B cell (primary cell): Measurements from ENCODE around the gene S100A14. TPM values are rescaled to one million over a fixed set of nuclear protein-coding genes. Genes with fewer than 3 reads are reported as not detected.
"Not testable (repeated sequence)": the region's sequence is repeated elsewhere in the genome, so short reads cannot be mapped to it uniquely, and the experiment has no call there.

Source experiments
- ATAC-seq: fragments of 200-7000 bp; cut with Tn5 transposase; one replicate; pipeline ENCODE4 v1.10.0; 2021; ENCODE audit warnings: low read depth, mild to moderate bottlenecking, moderate number of reproducible peaks, moderate library complexity
- CTCF ChIA-PET: fragments of 350-600 bp; sonication (Branson Sonifier 250); formaldehyde crosslinking; loops from one replicate; lab custom pipeline; 2021; ENCODE audit warnings: antibody characterized with exemption, inconsistent platforms; lab: Charles Lee
- POLR2A ChIA-PET: fragments of 350-600 bp; sonication (Branson Sonifier 250); formaldehyde crosslinking; loops from one replicate; lab custom pipeline; 2021; ENCODE audit warnings: antibody characterized with exemption; lab: Charles Lee
- DNase-seq: peaks from one replicate; pipeline ENCODE4 v3.0.0; 2013
- H2AFZ ChIP-seq: 2 replicates; pipeline ENCODE4 v1.6.1; 2012; ENCODE audit warnings: mild to moderate bottlenecking, low read depth, low read length; ENCODE audit not compliant: insufficient read depth, poor library complexity, severe bottlenecking
- H3K27ac ChIP-seq, 2 donors: 1 replicate in 1 of 2; 2 replicates in 1 of 2; pipeline ENCODE4 v1.5.1; 2012 to 2013; ENCODE audit warnings: low read length in 2 of 2, mild to moderate bottlenecking in 2 of 2, moderate library complexity in 1 of 2
- H3K27me3 ChIP-seq, 4 experiments: fragments of 200-600 bp in 1 of 4; sonication (generic) in 1 of 4; replicated peaks in 1 of 4; 1 replicate in 2 of 4; 2 replicates in 2 of 4; pipeline versions ENCODE4 v1.6.1 to v1.7.0; 2013 to 2016; ENCODE audit warnings: low read length in 3 of 4, mild to moderate bottlenecking in 2 of 4, mixed read lengths in 1 of 4, moderate library complexity in 1 of 4; ENCODE audit not compliant: insufficient read depth in 4 of 4, control insufficient read depth in 3 of 4; ENCODE audit errors: control extremely low read depth in 1 of 4
- H3K36me3 ChIP-seq, 2 experiments: replicated peaks in 1 of 2; 1 replicate in 1 of 2; 2 replicates in 1 of 2; pipeline versions ENCODE4 v1.6.1 to v1.7.1; 2013; ENCODE audit warnings: low read length in 1 of 2; ENCODE audit not compliant: insufficient read depth in 2 of 2, control insufficient read depth in 1 of 2; ENCODE audit errors: control extremely low read depth in 1 of 2, extremely low read depth in 1 of 2
- H3K4me1 ChIP-seq, 2 donors: fragments of 200-600 bp in 1 of 2; sonication (generic) in 1 of 2; 1 replicate in 1 of 2; 2 replicates in 1 of 2; pipeline versions ENCODE4 v1.5.1 to v1.6.1; 2013 to 2017; ENCODE audit warnings: low read length in 2 of 2; ENCODE audit not compliant: control insufficient read depth in 2 of 2, insufficient read depth in 2 of 2
- H3K4me2 ChIP-seq: replicated peaks from 2 replicates; pipeline ENCODE3; 2012; ENCODE audit warnings: mild to moderate bottlenecking, low read depth, low read length; ENCODE audit not compliant: poor library complexity, severe bottlenecking
- H3K4me3 ChIP-seq, 5 experiments: fragments of 200-600 bp in 1 of 5; sonication (generic) in 1 of 5; 1 replicate in 3 of 5; 2 replicates in 2 of 5; pipeline versions ENCODE4 v1.5.1 to v1.7.0; 2011 to 2016; ENCODE audit warnings: low read length in 4 of 5, mild to moderate bottlenecking in 4 of 5, low read depth in 2 of 5, control low read depth in 1 of 5, moderate library complexity in 1 of 5; ENCODE audit not compliant: insufficient read depth in 1 of 5; ENCODE audit errors: control extremely low read depth in 1 of 5, extremely low read depth in 1 of 5
- H3K79me2 ChIP-seq: fragments of 200-600 bp; sonication (generic); one replicate; pipeline ENCODE4 v1.6.0; 2016; ENCODE audit warnings: low read length; ENCODE audit not compliant: control insufficient read depth, insufficient read depth
- H3K9ac ChIP-seq: fragments of 200-600 bp; sonication (generic); 2 replicates; pipeline ENCODE4 v1.6.1; 2017; ENCODE audit warnings: mild to moderate bottlenecking, low read length, moderate library complexity
- H3K9me3 ChIP-seq, 3 donors: one replicate each; pipeline versions ENCODE4 v1.6.1 to v1.7.1; 2013; ENCODE audit warnings: low read length in 2 of 3; ENCODE audit not compliant: control insufficient read depth in 2 of 3, insufficient read depth in 1 of 3; ENCODE audit errors: control extremely low read depth in 1 of 3
- H4K20me1 ChIP-seq: 2 replicates; pipeline ENCODE4 v1.6.0; 2012; ENCODE audit warnings: mild to moderate bottlenecking, low read length; ENCODE audit not compliant: insufficient read depth, control insufficient read depth, poor library complexity, severe bottlenecking
- H3K27ac Mint-ChIP-seq: one replicate; pipeline ENCODE4 v1.8.0; 2021; ENCODE audit warnings: mixed read lengths
- H3K27me3 Mint-ChIP-seq: one replicate; pipeline ENCODE4 v1.8.0; 2021; ENCODE audit warnings: mixed read lengths
- H3K4me1 Mint-ChIP-seq: one replicate; pipeline ENCODE4 v1.8.0; 2021; ENCODE audit warnings: mixed read lengths
- H3K4me3 Mint-ChIP-seq: one replicate; pipeline ENCODE4 v1.8.0; 2021; ENCODE audit warnings: mixed read lengths
- H3K9me3 Mint-ChIP-seq: one replicate; pipeline ENCODE4 v1.8.0; 2022; ENCODE audit warnings: mixed read lengths; ENCODE audit not compliant: insufficient read depth
- CTCF ChIP-seq: fragments of 200-600 bp; IDR thresholded peaks from one replicate; pipeline ENCODE4 v1.8.0; 2022; ENCODE audit warnings: antibody characterized with exemption, mild to moderate bottlenecking
- EZH2 ChIP-seq: IDR thresholded peaks from 2 replicates; pipeline ENCODE4 v1.6.1; 2012; ENCODE audit warnings: borderline replicate concordance, low read depth, mild to moderate bottlenecking, moderate library complexity, low read length; ENCODE audit not compliant: insufficient read depth, poor library complexity, severe bottlenecking
- WGBS: methylation state at CpG from one replicate; pipeline ENCODE4 v1.1.5; 2013; ENCODE audit warnings: missing lambda C conversion rate; ENCODE audit not compliant: insufficient coverage; 5-methylcytosine and 5-hydroxymethylcytosine counted together
- intact Hi-C: fragments of 100-400 bp; cut with micrococcal nuclease; formaldehyde crosslinking; loops from one replicate; pipeline ENCODE4 v1.10.0; 2022
- polyA plus RNA-seq: library from polyadenylated mRNA; depleted of rRNA; stranded (reverse); fragments of >200 nt; gene quantifications from 2 replicates; pipeline ENCODE4 v1.2.3, GENCODE V29; 2012
- total RNA-seq, 2 donors: library from RNA; stranded (reverse); fragments of 120-200 nt in 1 of 2; gene quantifications; 1 replicate in 1 of 2; 2 replicates in 1 of 2; pipeline versions ENCODE4 v1.2.3 to v1.2.4, GENCODE V29; 2013 to 2022

The S100A14 gene
- total and polyA plus RNA-seq, 2 donors (not counting 1 experiment from before 2014, with no cell fraction given) = not detected

GRCh38 chr1:153577138-153577537, 39.0 kb downstream of the S100A14 start:
- Histone ChIP-seq H3K4me1 (peaks cover 4 to 14% of the 10 kb centered on the region in 2 donors), H3K9me3 (no peaks in the 10 kb centered on the region), H3K9ac (no peak overlapping the region), H4K20me1 (no peaks in the 10 kb centered on the region), H3K27ac (no peak overlapping the region), H2AFZ (peak overlapping the region; percentile 46), H3K4me3 (no peak overlapping the region), H3K79me2 (no peaks in the 10 kb centered on the region), H3K4me2 (no peak overlapping the region), H3K36me3 (no peaks in the 10 kb centered on the region), H3K27me3 (peaks cover 0 to 4% (median 1%) of the 10 kb centered on the region in 4 experiments)
- ChIA-PET POLR2A (interaction anchor here (0.5 kb wide), 1 partner anchor 14 kb away, joined by 4 read pairs; no protein-coding TSS in a partner anchor), CTCF (interaction anchor here (1.0 to 2.6 kb wide), 6 partner anchors 9 to 67 kb away, joined by 3 to 11 read pairs (median 4); partner anchors contain the start of gene CHTOP)
- H3K9me3 Mint-ChIP-seq = no peaks in the 10 kb centered on the region
- intact Hi-C loops = no loop called here
- 0% methylated on average over 1 of the region's 4 CpGs for WGBS
- ATAC-seq (no peak), DNase-seq (no peak)
- TF ChIP-seq CTCF (no peak), EZH2 (no peak)
- H3K4me3 Mint-ChIP-seq = no peak overlapping the region
- no peak overlapping the region for H3K27ac Mint-ChIP-seq
- peaks cover 13% of the 10 kb centered on the region for H3K4me1 Mint-ChIP-seq
- peaks cover 14% of the 10 kb centered on the region for H3K27me3 Mint-ChIP-seq

- H4K20me1 ChIP-seq, H3K4me2 ChIP-seq, H3K9ac ChIP-seq, H3K36me3 ChIP-seq, H3K27ac ChIP-seq, H2AFZ ChIP-seq, H3K4me3 ChIP-seq, ATAC-seq, POLR2A ChIA-PET, H3K27me3 ChIP-seq, intact Hi-C loops, H3K27ac Mint-ChIP-seq, H3K9me3 ChIP-seq, DNase-seq, H3K9me3 Mint-ChIP-seq, H3K4me3 Mint-ChIP-seq, H3K79me2 ChIP-seq: not testable (repeated sequence)
- Mint-ChIP-seq H3K27me3 (peaks cover 20% of the 10 kb centered on the region), H3K4me1 (peaks cover 15% of the 10 kb centered on the region)
- WGBS = no CpG with 5 or more reads among the region's 10 CpGs
- CTCF ChIA-PET = interaction anchor here (1.0 kb wide), 1 partner anchor 65 kb away, joined by 4 read pairs; no protein-coding TSS in a partner anchor
- H3K4me1 ChIP-seq = peaks cover 4 to 14% of the 10 kb centered on the region in 2 donors
Measured at GRCh38 chr1:153575497-153575896, 40.6 kb downstream of the S100A14 start.

- H4K20me1 ChIP-seq, H3K4me3 Mint-ChIP-seq, H3K79me2 ChIP-seq, H3K27ac ChIP-seq, ATAC-seq, H3K27me3 ChIP-seq, POLR2A ChIA-PET, DNase-seq, CTCF ChIA-PET, H3K4me2 ChIP-seq, intact Hi-C loops, H3K36me3 ChIP-seq, H3K4me3 ChIP-seq, H3K9me3 ChIP-seq, H3K9ac ChIP-seq, H3K27ac Mint-ChIP-seq, H3K9me3 Mint-ChIP-seq, H2AFZ ChIP-seq: not testable (repeated sequence)
- H3K27me3 Mint-ChIP-seq = peaks cover 21% of the 10 kb centered on the region
- peaks cover 4 to 14% of the 10 kb centered on the region in 2 donors for H3K4me1 ChIP-seq
- peaks cover 15% of the 10 kb centered on the region for H3K4me1 Mint-ChIP-seq
- 98% methylated on average over 17 of the region's 35 CpGs for WGBS
Measured at GRCh38 chr1:153575081-153575491, 41.0 kb downstream of the S100A14 start.
